BLaER1 treated with 17β-estradiol and CSF1 and Interleukin-3, amounts not matched to agents 10 nM and 100 nM (cell line): Measurements from ENCODE around the gene DRC7.
"Not testable (repeated sequence)": the region's sequence is repeated elsewhere in the genome, so short reads cannot be mapped to it uniquely, and the experiment has no call there.

Experiments
- H3K27ac ChIP-seq, 11 experiments: shearing (Covaris generic); formaldehyde crosslinking; 2 replicates each; pipeline ENCODE4 v1.8.1; 2022
- H3K27me3 ChIP-seq, 11 experiments: shearing (Covaris generic); formaldehyde crosslinking; 2 replicates each; pipeline ENCODE4 v1.8.1; 2022
- H3K36me3 ChIP-seq, 11 experiments: shearing (Covaris generic); formaldehyde crosslinking; 2 replicates each; pipeline ENCODE4 v1.8.1; 2022
- H3K4me1 ChIP-seq, 10 experiments: shearing (Covaris generic); formaldehyde crosslinking; 2 replicates each; pipeline ENCODE4 v1.8.1; 2022
- H3K4me2 ChIP-seq, 11 experiments: shearing (Covaris generic); formaldehyde crosslinking; 2 replicates each; pipeline ENCODE4 v1.8.1; 2022
- H3K4me3 ChIP-seq, 10 experiments: shearing (Covaris generic); formaldehyde crosslinking; 2 replicates each; pipeline ENCODE4 v1.8.1; 2022
- H3K9ac ChIP-seq, 11 experiments: shearing (Covaris generic); formaldehyde crosslinking; 2 replicates each; pipeline ENCODE4 v1.8.1; 2022
- H3K9me3 ChIP-seq, 11 experiments: shearing (Covaris generic); formaldehyde crosslinking; replicated peaks in 1 of 11; 2 replicates each; pipeline ENCODE4 v1.8.1; 2022
- H4K20me1 ChIP-seq, 11 experiments: shearing (Covaris generic); formaldehyde crosslinking; 2 replicates each; pipeline ENCODE4 v1.8.1; 2022
- Cebpa-rat ChIP-seq, 11 experiments: shearing (Covaris generic); IDR thresholded peaks; 2 replicates each; pipeline ENCODE4 v1.8.1; 2022

The DRC7 gene

DNA sequence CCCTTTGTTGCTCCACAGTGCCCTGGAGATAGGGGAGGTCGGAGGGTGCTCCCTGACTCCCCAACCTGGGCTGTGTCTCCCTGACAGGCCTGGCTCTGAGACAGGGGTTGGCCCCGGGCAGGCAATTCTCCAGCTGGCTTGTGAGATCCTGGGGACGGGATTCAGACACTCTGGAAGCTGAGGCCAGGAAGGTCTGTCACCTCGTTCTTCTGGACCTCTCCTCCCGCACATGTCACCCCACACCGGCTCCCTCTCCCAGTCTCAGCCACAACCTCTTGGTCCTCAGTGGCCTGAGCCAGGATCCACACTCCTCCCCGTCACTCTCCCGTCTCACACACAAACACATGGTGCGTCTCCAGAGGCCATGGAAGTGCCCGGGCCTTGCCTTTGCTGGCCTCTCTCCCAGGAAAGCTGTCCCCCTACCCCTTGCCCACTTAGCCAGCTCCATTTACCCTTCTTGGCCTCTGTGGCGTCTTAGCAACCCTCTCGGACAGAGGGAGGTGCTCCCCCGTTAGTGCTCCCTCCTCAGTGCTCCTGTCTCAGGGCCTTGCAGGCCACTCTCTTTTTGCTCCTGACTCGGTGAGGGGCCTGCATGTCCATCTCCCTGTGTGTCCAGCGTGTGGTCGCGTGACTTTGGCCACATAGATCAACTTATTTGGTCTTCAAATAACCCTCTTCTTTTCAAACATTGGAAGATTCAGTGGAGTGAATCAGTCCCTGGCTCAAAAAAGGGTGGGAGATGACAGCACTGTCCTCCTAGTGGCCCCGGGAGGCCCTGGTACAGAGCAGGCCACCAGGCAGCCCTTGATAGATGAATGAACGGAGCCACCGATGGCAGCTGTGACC is 25.8 kb upstream of the DRC7 start:
- no peaks in the 10 kb centered on the region for H3K27me3 ChIP-seq
- peak overlapping the region in 5 of 11 experiments; percentile 1 to 55 (median 18); a peak in 6 of 22 replicates for H3K9ac ChIP-seq
- peak overlapping the region in 9 of 11 experiments; percentile 41 to 95 (median 73); a peak in 16 of 22 replicates for H3K4me2 ChIP-seq

DNA sequence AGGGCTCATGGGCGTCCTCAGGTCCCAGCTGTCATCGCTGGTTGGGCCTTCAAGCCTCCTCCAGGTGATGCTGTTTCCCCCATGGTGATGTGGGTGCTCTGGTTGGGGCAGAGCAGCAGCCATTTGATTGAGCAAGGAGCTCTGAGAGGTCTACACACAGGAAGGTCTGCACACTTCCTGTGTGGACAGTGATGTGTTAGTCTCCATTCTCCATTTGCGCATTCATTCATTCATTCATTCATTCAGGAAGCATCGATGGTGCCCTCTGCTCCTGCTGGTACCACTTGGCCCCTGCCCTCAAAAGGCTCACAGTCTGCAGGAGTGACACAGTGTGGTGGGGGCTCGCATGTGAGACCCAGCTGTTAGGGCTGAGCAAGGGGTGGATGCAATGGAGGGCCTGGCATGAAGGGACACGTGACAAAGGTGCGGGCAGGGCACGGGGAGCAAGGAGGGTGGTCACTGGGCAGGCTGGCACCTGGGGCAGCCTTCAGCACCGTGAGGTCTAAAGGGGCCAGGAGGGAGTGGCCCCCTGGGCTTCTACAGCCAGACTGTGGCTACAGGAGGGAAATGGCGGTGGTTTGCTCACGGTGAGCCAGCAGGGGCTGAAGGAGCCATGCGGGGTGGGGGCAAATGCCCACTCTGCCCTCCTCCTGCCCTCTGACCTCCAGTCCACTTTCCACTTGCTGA is 25.0 kb upstream of the DRC7 start:
- Histone ChIP-seq H3K27me3 (no peaks in the 10 kb centered on the region), H3K4me2 (peak overlapping the region; percentile 19 to 95 (median 56); a peak in 21 of 22 replicates), H4K20me1 (no peaks in the 10 kb centered on the region), H3K4me3 (peak overlapping the region in 2 of 10 experiments; percentile 30 to 38; a peak in 3 of 20 replicates), H3K36me3 (0 out of 22 replicates have a peak, but pooled peaks cover 0 to 6% (median 0%) of the 10 kb centered on the region in 11 experiments), H3K4me1 (peaks cover 0 to 93% (median 44%) of the 10 kb centered on the region in 10 experiments; a peak in 18 of 20 replicates), H3K9me3 (no peaks in the 10 kb centered on the region), H3K27ac (peak overlapping the region in 9 of 11 experiments; percentile 5 to 78 (median 50); a peak in 16 of 22 replicates), H3K9ac (peak overlapping the region in 3 of 11 experiments; percentile 2 to 55 (median 9); a peak in 3 of 22 replicates)
- TF ChIP-seq Cebpa-rat (IDR thresholded peaks at IDR 0.05): no peak

More for the DNA sequence above, 25.8 kb upstream of the DRC7 start:
- H3K9me3 ChIP-seq: no peaks in the 10 kb centered on the region
- TF ChIP-seq Cebpa-rat (IDR thresholded peaks at IDR 0.05): no peak
- peaks cover 0 to 92% (median 47%) of the 10 kb centered on the region in 10 experiments; a peak in 18 of 20 replicates for H3K4me1 ChIP-seq
- H3K27ac ChIP-seq: peak overlapping the region in 9 of 11 experiments; percentile 27 to 78 (median 62); a peak in 19 of 22 replicates
- H4K20me1 ChIP-seq: no peaks in the 10 kb centered on the region
- H3K36me3 ChIP-seq: peaks cover 0 to 12% (median 0%) of the 10 kb centered on the region in 11 experiments; a peak in 1 of 22 replicates
- peak overlapping the region in 2 of 10 experiments; percentile 24 to 38; a peak in 3 of 20 replicates for H3K4me3 ChIP-seq

GRCh38 chr16:57670196-57670595 is 24.4 kb upstream of the DRC7 start:
- Histone ChIP-seq H3K27ac (peak overlapping the region in 9 of 11 experiments; percentile 5 to 78 (median 50); a peak in 14 of 22 replicates), H3K4me1 (peaks cover 4 to 93% (median 44%) of the 10 kb centered on the region in 10 experiments), H3K36me3 (0 out of 22 replicates have a peak, but pooled peaks cover 0 to 5% (median 0%) of the 10 kb centered on the region in 11 experiments), H4K20me1 (no peaks in the 10 kb centered on the region), H3K27me3 (no peaks in the 10 kb centered on the region), H3K9me3 (no peaks in the 10 kb centered on the region), H3K9ac (peak overlapping the region in 3 of 11 experiments; percentile 2 to 37 (median 8); a peak in 2 of 22 replicates), H3K4me3 (peak overlapping the region in 2 of 10 experiments; percentile 30 to 38; a peak in 2 of 20 replicates), H3K4me2 (peak overlapping the region; percentile 19 to 95 (median 56); a peak in 21 of 22 replicates)
- TF ChIP-seq Cebpa-rat (IDR thresholded peaks at IDR 0.05): no peak

DNA sequence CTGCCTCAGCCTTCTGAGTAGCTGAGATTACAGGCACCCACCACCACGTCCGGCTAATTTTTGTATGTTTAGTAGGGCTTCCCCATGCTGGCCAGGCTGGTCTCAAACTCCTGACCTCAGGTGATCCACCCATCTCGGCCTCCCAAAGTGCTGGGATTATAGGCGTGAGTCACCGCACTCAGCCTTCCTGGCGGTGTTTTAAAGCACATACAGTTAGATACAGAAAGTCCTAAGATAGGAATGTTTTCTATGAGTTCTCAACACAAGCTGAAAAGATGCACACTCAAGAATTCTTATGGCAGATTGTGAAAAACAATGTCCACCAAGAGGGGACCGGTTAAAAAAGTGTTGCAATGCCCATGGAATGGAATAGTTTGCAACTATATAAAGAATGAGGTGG is 23.2 kb upstream of the DRC7 start:
- peak overlapping the region in 2 of 11 experiments; percentile 26; a peak in 3 of 22 replicates for H3K4me2 ChIP-seq
- H4K20me1 ChIP-seq, H3K9ac ChIP-seq, H3K9me3 ChIP-seq, H3K27ac ChIP-seq, H3K36me3 ChIP-seq, H3K4me3 ChIP-seq, H3K27me3 ChIP-seq: not testable (repeated sequence)
- H3K4me1 ChIP-seq: peaks cover 17 to 95% (median 55%) of the 10 kb centered on the region in 10 experiments

- Histone ChIP-seq H3K4me2 (no peak overlapping the region), H3K4me1 (peaks cover 24 to 95% (median 58%) of the 10 kb centered on the region in 10 experiments), H3K9me3 (no peaks in the 10 kb centered on the region), H3K27me3 (no peaks in the 10 kb centered on the region), H3K4me3 (no peak overlapping the region), H3K36me3 (0 out of 22 replicates have a peak, but pooled peaks cover 0 to 5% (median 0%) of the 10 kb centered on the region in 11 experiments), H4K20me1 (no peaks in the 10 kb centered on the region), H3K27ac (no peak overlapping the region), H3K9ac (no peak overlapping the region)
- no peak for TF ChIP-seq Cebpa-rat (IDR thresholded peaks at IDR 0.05)
Measured at GRCh38 chr16:57672416-57672815, 22.2 kb upstream of the DRC7 start.

DNA sequence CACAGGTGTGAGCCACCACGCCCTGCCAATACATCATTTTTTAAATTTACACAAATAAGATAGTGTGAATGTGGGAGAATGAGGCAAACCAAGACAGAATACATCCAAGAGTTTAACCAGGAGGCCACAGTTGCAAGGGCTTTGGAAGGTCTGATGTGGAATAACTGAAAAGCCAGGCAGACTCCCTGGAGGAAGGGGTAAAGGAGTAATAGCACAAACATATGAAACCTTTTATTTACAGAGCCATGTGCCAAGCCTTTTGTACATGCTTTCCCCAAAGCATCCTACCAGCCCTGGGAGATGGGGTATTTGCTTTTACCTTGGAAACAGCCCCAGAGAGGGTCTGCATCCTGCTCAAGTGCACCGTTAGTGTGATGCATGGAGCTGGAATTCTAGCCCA is 21.8 kb upstream of the DRC7 start:
- no peak for TF ChIP-seq Cebpa-rat (IDR thresholded peaks at IDR 0.05)
- Histone ChIP-seq H3K4me2 (0 out of 22 replicates have a peak overlapping the region, but pooled peaks of 1 of the 11 experiments have one; percentile 78), H3K4me1 (peaks cover 28 to 95% (median 58%) of the 10 kb centered on the region in 10 experiments), H3K9me3 (no peaks in the 10 kb centered on the region), H3K9ac (no peak overlapping the region), H3K36me3 (0 out of 22 replicates have a peak, but pooled peaks cover 0 to 5% (median 0%) of the 10 kb centered on the region in 11 experiments), H4K20me1 (no peaks in the 10 kb centered on the region), H3K4me3 (no peak overlapping the region), H3K27me3 (no peaks in the 10 kb centered on the region), H3K27ac (no peak overlapping the region)

GRCh38 chr16:57675741-57676551 is 18.7 kb upstream of the DRC7 start:
- H3K36me3 ChIP-seq: 0 out of 22 replicates have a peak, but pooled peaks cover 0 to 5% (median 0%) of the 10 kb centered on the region in 11 experiments
- peak overlapping the region in 9 of 11 experiments; percentile 32 to 75 (median 72); a peak in 18 of 22 replicates for H3K27ac ChIP-seq
- H3K4me2 ChIP-seq: peak overlapping the region; percentile 42 to 89 (median 78); a peak in 21 of 22 replicates
- peaks cover 47 to 94% (median 61%) of the 10 kb centered on the region in 10 experiments for H3K4me1 ChIP-seq
- H3K27me3 ChIP-seq: no peaks in the 10 kb centered on the region
- H4K20me1 ChIP-seq: no peaks in the 10 kb centered on the region
- TF ChIP-seq Cebpa-rat (IDR thresholded peaks at IDR 0.05): peak in 8 of 11 experiments; percentile 16 to 77 (median 55); a peak in 10 of 22 replicates
- H3K4me3 ChIP-seq: no peak overlapping the region
- H3K9me3 ChIP-seq: no peaks in the 10 kb centered on the region
- H3K9ac ChIP-seq: peak overlapping the region in 8 of 11 experiments; percentile 31 to 63 (median 49); a peak in 13 of 22 replicates
